ENCODE results near the gene ADRM1.

Gene ADRM1

GRCh38 chr20:62325172-62325905, 22.5 kb downstream of the ADRM1 start:
- Mint-ChIP-seq H3K36me3 (ENCODE audit: low read depth) (no peaks in the 10 kb centered on the region), H3K9me3 (no peaks in the 10 kb centered on the region), H3K27me3 (no peaks in the 10 kb centered on the region), H3K4me3 (no peak overlapping the region), H3K4me1 (ENCODE audit: low read depth) (no peaks in the 10 kb centered on the region), H3K27ac (no peak overlapping the region)
- intact Hi-C loops (cut with micrococcal nuclease): no loop called here

- no peak overlapping the region for H3K27ac Mint-ChIP-seq
- intact Hi-C loops (cut with micrococcal nuclease): no loop called here
Observed at GRCh38 chr20:62326559-62326958, 23.8 kb downstream of the ADRM1 start.

GRCh38 chr20:62326959-62327725, 24.3 kb downstream of the ADRM1 start:
- no peaks in the 10 kb centered on the region for H3K36me3 Mint-ChIP-seq (ENCODE audit: low read depth)
- H3K9me3 Mint-ChIP-seq: no peaks in the 10 kb centered on the region
- intact Hi-C loops (cut with micrococcal nuclease): no loop called here
- H3K27ac Mint-ChIP-seq: no peak overlapping the region
- no peaks in the 10 kb centered on the region for H3K4me1 Mint-ChIP-seq (ENCODE audit: low read depth)
- no peaks in the 10 kb centered on the region for H3K27me3 Mint-ChIP-seq
- no peak overlapping the region for H3K4me3 Mint-ChIP-seq

More at GRCh38 chr20:62326559-62326958, 23.8 kb downstream of the ADRM1 start:
- Mint-ChIP-seq H3K36me3 (ENCODE audit: low read depth) (no peaks in the 10 kb centered on the region), H3K9me3 (no peaks in the 10 kb centered on the region), H3K27me3 (no peaks in the 10 kb centered on the region), H3K4me3 (no peak overlapping the region), H3K4me1 (ENCODE audit: low read depth) (no peaks in the 10 kb centered on the region)

- intact Hi-C loops (cut with micrococcal nuclease): no loop called here
- H3K4me3 Mint-ChIP-seq: no peak overlapping the region
- no peaks in the 10 kb centered on the region for H3K9me3 Mint-ChIP-seq
- H3K27ac Mint-ChIP-seq: no peak overlapping the region
- H3K27me3 Mint-ChIP-seq: no peaks in the 10 kb centered on the region
- H3K4me1 Mint-ChIP-seq (ENCODE audit: low read depth): no peaks in the 10 kb centered on the region
- H3K36me3 Mint-ChIP-seq (ENCODE audit: low read depth): no peaks in the 10 kb centered on the region
Observed at GRCh38 chr20:62327726-62328495, 25.1 kb downstream of the ADRM1 start.

- Mint-ChIP-seq H3K9me3 (no peaks in the 10 kb centered on the region), H3K4me3 (no peak overlapping the region), H3K27me3 (no peaks in the 10 kb centered on the region), H3K27ac (no peak overlapping the region), H3K4me1 (ENCODE audit: low read depth) (no peaks in the 10 kb centered on the region), H3K36me3 (ENCODE audit: low read depth) (no peaks in the 10 kb centered on the region)
- intact Hi-C loops (cut with micrococcal nuclease): no loop called here
Observed at GRCh38 chr20:62328684-62329388, 26.0 kb downstream of the ADRM1 start.

GRCh38 chr20:62329389-62330377, 26.9 kb downstream of the ADRM1 start:
- no peak overlapping the region for H3K4me3 Mint-ChIP-seq
- H3K36me3 Mint-ChIP-seq (ENCODE audit: low read depth): no peaks in the 10 kb centered on the region
- H3K27ac Mint-ChIP-seq: no peak overlapping the region
- H3K27me3 Mint-ChIP-seq: no peaks in the 10 kb centered on the region
- intact Hi-C loops (cut with micrococcal nuclease): no loop called here
- H3K9me3 Mint-ChIP-seq: no peaks in the 10 kb centered on the region
- H3K4me1 Mint-ChIP-seq (ENCODE audit: low read depth): no peaks in the 10 kb centered on the region

- no peak overlapping the region for H3K27ac Mint-ChIP-seq
- H3K36me3 Mint-ChIP-seq (ENCODE audit: low read depth): no peaks in the 10 kb centered on the region
- no peaks in the 10 kb centered on the region for H3K9me3 Mint-ChIP-seq
- H3K4me3 Mint-ChIP-seq: no peak overlapping the region
- no peaks in the 10 kb centered on the region for H3K4me1 Mint-ChIP-seq (ENCODE audit: low read depth)
- intact Hi-C loops (cut with micrococcal nuclease): no loop called here
- H3K27me3 Mint-ChIP-seq: no peaks in the 10 kb centered on the region
Observed at GRCh38 chr20:62330576-62331317, 27.9 kb downstream of the ADRM1 start.

- Mint-ChIP-seq H3K4me3 (no peak overlapping the region), H3K4me1 (ENCODE audit: low read depth) (no peaks in the 10 kb centered on the region), H3K27me3 (peaks cover 1% of the 10 kb centered on the region), H3K9me3 (no peaks in the 10 kb centered on the region), H3K36me3 (ENCODE audit: low read depth) (no peaks in the 10 kb centered on the region), H3K27ac (no peak overlapping the region)
- intact Hi-C loops (cut with micrococcal nuclease): no loop called here
Observed at GRCh38 chr20:62331347-62331746, 28.6 kb downstream of the ADRM1 start.

- H3K4me1 Mint-ChIP-seq (ENCODE audit: low read depth): peaks cover 7% of the 10 kb centered on the region
- peaks cover 1% of the 10 kb centered on the region for H3K27me3 Mint-ChIP-seq
- intact Hi-C loops (cut with micrococcal nuclease): no loop called here
- no peak overlapping the region for H3K4me3 Mint-ChIP-seq
- H3K9me3 Mint-ChIP-seq: no peaks in the 10 kb centered on the region
- no peaks in the 10 kb centered on the region for H3K36me3 Mint-ChIP-seq (ENCODE audit: low read depth)
- no peak overlapping the region for H3K27ac Mint-ChIP-seq
Observed at GRCh38 chr20:62332421-62332820, 29.6 kb downstream of the ADRM1 start.

GRCh38 chr20:62332989-62333819, 30.4 kb downstream of the ADRM1 start:
- intact Hi-C loops (cut with micrococcal nuclease): no loop called here
- no peaks in the 10 kb centered on the region for H3K36me3 Mint-ChIP-seq (ENCODE audit: low read depth)
- H3K27me3 Mint-ChIP-seq: peaks cover 1% of the 10 kb centered on the region
- no peaks in the 10 kb centered on the region for H3K9me3 Mint-ChIP-seq
- peaks cover 15% of the 10 kb centered on the region for H3K4me1 Mint-ChIP-seq (ENCODE audit: low read depth)
- no peak overlapping the region for H3K4me3 Mint-ChIP-seq
- H3K27ac Mint-ChIP-seq: no peak overlapping the region

GRCh38 chr20:62333820-62334595, 31.2 kb downstream of the ADRM1 start:
- no peak overlapping the region for H3K27ac Mint-ChIP-seq
- H3K36me3 Mint-ChIP-seq (ENCODE audit: low read depth): no peaks in the 10 kb centered on the region
- H3K27me3 Mint-ChIP-seq: peaks cover 1% of the 10 kb centered on the region
- no peaks in the 10 kb centered on the region for H3K9me3 Mint-ChIP-seq
- no peak overlapping the region for H3K4me3 Mint-ChIP-seq
- intact Hi-C loops (cut with micrococcal nuclease): no loop called here
- H3K4me1 Mint-ChIP-seq (ENCODE audit: low read depth): peaks cover 15% of the 10 kb centered on the region
